HG03571 (cell line): ENCODE results near the gene FAM237A.

ENCODE experiments used
- ATAC-seq: cut with Tn5 transposase; IDR thresholded peaks from one replicate; pipeline ENCODE4 v1.9.1; 2021; ENCODE audit not compliant: unreplicated experiment

Gene FAM237A

GRCh38 chr2:206688453-206688852 is 46.2 kb downstream of the FAM237A start:
- ATAC-seq, result no peak

- ATAC-seq, result no peak
These were observed 46.7 kb downstream of the FAM237A start for GRCh38 chr2:206688990-206689389.

- no peak for ATAC-seq
These were observed 50.7 kb downstream of the FAM237A start for GRCh38 chr2:206692971-206693370.

- no peak for ATAC-seq
These were observed 51.3 kb downstream of the FAM237A start for GRCh38 chr2:206693399-206694137.

GRCh38 chr2:206696910-206697309 is 54.6 kb downstream of the FAM237A start:
- no peak for ATAC-seq

GRCh38 chr2:206698811-206699210 is 56.5 kb downstream of the FAM237A start:
- ATAC-seq, result no peak
